Endothelial cell of umbilical vein (primary cell): ENCODE measurements around the gene ABCC1. TPM values are rescaled to one million over a fixed set of nuclear protein-coding genes. Genes with fewer than 3 reads are reported as not detected.

ENCODE experiments used
- BruUV-seq: library from RNA; stranded (reverse); fragments of 400-500 nt; replicated peaks from 2 replicates; lab custom pipeline; 2021; lab: Mats Ljungman, UMichigan
- CTCF ChIA-PET: fragments of 300-600, 350-600 bp; sonication (Branson Sonifier 250); formaldehyde crosslinking; loops from one replicate; lab custom pipeline; 2021; ENCODE audit warnings: antibody characterized with exemption, inconsistent platforms; lab: Charles Lee
- POLR2A ChIA-PET: fragments of 300-600, 350-600 bp; sonication (Branson Sonifier 250); formaldehyde crosslinking; loops from one replicate; lab custom pipeline; 2021; ENCODE audit warnings: antibody characterized with exemption, inconsistent platforms; lab: Charles Lee
- DNase-seq: peaks from one replicate; pipeline ENCODE4 v3.0.0-alpha.2; 2011; ENCODE audit warnings: low read depth, low spot score
- FAIRE-seq: peaks from 2 replicates; lab custom pipeline; 2011; peaks lifted over from hg19 to GRCh38; lab: Jason Lieb, UNC
- H2AFZ ChIP-seq: 2 replicates; pipeline ENCODE4 v1.6.0; 2012; ENCODE audit warnings: low read depth, low read length, control low read depth, inconsistent platforms
- H3K27ac ChIP-seq: 2 replicates; pipeline ENCODE4 v1.5.1; 2011; ENCODE audit warnings: low read depth, mild to moderate bottlenecking, control low read depth, low read length, moderate library complexity; ENCODE audit not compliant: insufficient read depth
- H3K27me3 ChIP-seq, 2 experiments: 2 replicates each; pipeline versions ENCODE4 v1.6.0 to v1.6.1; 2011; ENCODE audit warnings: low read length in 2 of 2, mixed read lengths in 1 of 2; ENCODE audit not compliant: control insufficient read depth in 2 of 2, insufficient read depth in 2 of 2
- H3K36me3 ChIP-seq, 2 experiments: 2 replicates in 1 of 2; 3 replicates in 1 of 2; pipeline ENCODE4 v1.5.1; 2011; ENCODE audit warnings: low read length in 2 of 2, mild to moderate bottlenecking in 1 of 2, moderate library complexity in 1 of 2; ENCODE audit not compliant: control insufficient read depth in 2 of 2, insufficient read depth in 2 of 2; ENCODE audit errors: extremely low read depth in 1 of 2
- H3K4me1 ChIP-seq: 3 replicates; pipeline ENCODE4 v1.5.1; 2011; ENCODE audit warnings: mild to moderate bottlenecking, low read length; ENCODE audit not compliant: control insufficient read depth, insufficient read depth; ENCODE audit errors: extremely low read depth
- H3K4me2 ChIP-seq: 2 replicates; pipeline ENCODE4 v1.6.1; 2011; ENCODE audit warnings: low read length, control low read depth, mixed read lengths; ENCODE audit not compliant: insufficient read depth
- H3K4me3 ChIP-seq, 3 experiments: fragments of 200-600 bp in 1 of 3; sonication (generic), shearing (Covaris generic) in 1 of 3; replicated peaks in 1 of 3; 2 replicates each; pipeline ENCODE4 v1.5.1; 2011 to 2016; ENCODE audit warnings: control low read depth in 3 of 3, low read length in 3 of 3, mild to moderate bottlenecking in 2 of 3, inconsistent platforms in 1 of 3, low read depth in 1 of 3, moderate library complexity in 1 of 3; ENCODE audit not compliant: insufficient read depth in 1 of 3
- H3K79me2 ChIP-seq: 2 replicates; pipeline ENCODE4 v1.6.0; 2012; ENCODE audit warnings: low read length, inconsistent platforms; ENCODE audit not compliant: control insufficient read depth, insufficient read depth
- H3K9ac ChIP-seq: replicated peaks from 2 replicates; pipeline ENCODE3; 2011; ENCODE audit warnings: low read length, control low read depth; ENCODE audit not compliant: insufficient read depth; ENCODE audit errors: extremely low read depth
- H3K9me1 ChIP-seq: replicated peaks from 3 replicates; pipeline ENCODE4 v1.6.0; 2011; ENCODE audit warnings: mild to moderate bottlenecking, low read length; ENCODE audit not compliant: control insufficient read depth, insufficient read depth; ENCODE audit errors: extremely low read depth
- H3K9me3 ChIP-seq: replicated peaks from 2 replicates; pipeline ENCODE4 v1.5.1; 2012; ENCODE audit warnings: low read length, inconsistent platforms; ENCODE audit not compliant: control insufficient read depth, insufficient read depth
- H4K20me1 ChIP-seq: replicated peaks from 2 replicates; pipeline ENCODE3; 2011; ENCODE audit warnings: mild to moderate bottlenecking, low read length; ENCODE audit not compliant: control insufficient read depth, insufficient read depth; ENCODE audit errors: extremely low read depth
- FOS ChIP-seq: IDR thresholded peaks from 2 replicates; pipeline ENCODE4 v1.6.1; 2011; ENCODE audit warnings: mild to moderate bottlenecking, low read length, moderate library complexity, borderline replicate concordance; ENCODE audit not compliant: insufficient read depth
- GATA2 ChIP-seq: IDR thresholded peaks from 2 replicates; pipeline ENCODE4 v1.7.0; 2011; ENCODE audit warnings: low read depth, mild to moderate bottlenecking, moderate library complexity, mixed read lengths, low read length; ENCODE audit not compliant: insufficient read length, insufficient read depth
- JUN ChIP-seq: IDR thresholded peaks from 2 replicates; pipeline ENCODE4 v1.6.1; 2011; ENCODE audit warnings: borderline replicate concordance, low read depth; ENCODE audit not compliant: insufficient read length, insufficient read depth
- MYC ChIP-seq: IDR thresholded peaks from one replicate; pipeline ENCODE4 v1.6.1; 2011; ENCODE audit warnings: mild to moderate bottlenecking, low read depth, low read length
- POLR2A ChIP-seq: IDR thresholded peaks from 2 replicates; pipeline ENCODE4 v1.6.1; 2012; ENCODE audit warnings: low read depth, mild to moderate bottlenecking, control low read depth, low read length
- POLR2AphosphoS5 ChIP-seq: IDR thresholded peaks from 2 replicates; pipeline ENCODE4 v1.6.1; 2012; ENCODE audit warnings: low read depth, mild to moderate bottlenecking, control low read depth, low read length, moderate library complexity; ENCODE audit not compliant: insufficient read depth
- dilution Hi-C: fragments of 300-500 bp; cut with MboI; formaldehyde crosslinking; loops from one replicate; pipeline ENCODE4 v1.15.0; 2019; ENCODE audit warnings: low sequenced_read_pairs; ENCODE audit not compliant: extremely low pct_ligation_motif_present
- intact Hi-C: fragments of 100-400 bp; cut with micrococcal nuclease; formaldehyde crosslinking; loops from one replicate; pipeline ENCODE4 v1.10.0; 2022
- polyA plus RNA-seq, 4 experiments: library from polyadenylated mRNA; depleted of rRNA in 3 of 4; stranded (reverse) in 3 of 4; unstranded in 1 of 4; fragments of >200 nt; gene quantifications; 2 replicates each; pipeline versions ENCODE4 v1.2.1 to v1.2.3, GENCODE V29; 2011 to 2012; ENCODE audit warnings: missing spikeins in 1 of 4
- total RNA-seq: library from RNA; stranded (reverse); gene quantifications from 2 replicates; pipeline ENCODE4 v1.2.3, GENCODE V29; 2021
- TF ChIP-seq, protein P1 (sequence below): IDR thresholded peaks from 2 replicates; pipeline ENCODE4 v1.6.1; 2011; ENCODE audit not compliant: insufficient read depth, insufficient read length

Gene ABCC1
- total and polyA plus RNA-seq, 2 donors (not counting 3 experiments of a cell fraction or from before 2014, with no cell fraction given) = 46.1 to 89.2 TPM

DNA sequence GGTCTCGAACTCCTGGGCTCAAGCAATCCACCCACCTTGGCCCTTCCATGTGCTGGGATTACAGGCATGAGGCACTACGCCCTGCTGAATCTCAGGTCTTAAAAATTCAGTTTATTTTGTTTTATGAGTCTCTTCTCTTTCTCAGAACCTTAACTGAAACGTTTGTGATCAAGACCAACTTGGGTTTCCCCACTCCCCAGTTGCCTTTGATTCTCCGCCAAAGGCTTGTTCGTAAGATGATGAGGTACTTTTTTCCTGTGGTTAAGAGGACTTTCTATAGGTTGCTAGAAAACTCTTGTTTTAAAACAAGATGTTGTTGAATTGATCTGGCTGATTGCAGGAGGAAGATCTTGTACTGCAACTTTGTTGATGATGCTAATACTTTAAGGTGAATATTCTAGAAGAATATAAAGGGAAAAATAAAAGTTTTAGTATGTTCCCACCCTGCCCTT is 11.7 kb downstream of the ABCC1 start:
- Histone ChIP-seq H2AFZ (no peak overlapping the region), H3K4me3 (no peak overlapping the region), H3K27ac (peak overlapping the region; percentile 43), H3K9ac (peak overlapping the region; percentile 5), H3K79me2 (peaks cover 98% of the 10 kb centered on the region), H3K4me2 (peak overlapping the region; percentile 38), H3K27me3 (no peaks in the 10 kb centered on the region), H3K9me1 (no peaks in the 10 kb centered on the region), H3K9me3 (no peaks in the 10 kb centered on the region), H4K20me1 (peaks cover 2% of the 10 kb centered on the region), H3K4me1 (peaks cover 49% of the 10 kb centered on the region), H3K36me3 (no peaks in the 10 kb centered on the region)
- dilution Hi-C loops = no loop called here
- intact Hi-C loops = loop anchor here (2.0 kb wide), 1 partner anchor 38 kb away; no protein-coding TSS in a partner anchor
- BruUV-seq = no TSS peak
- CTCF ChIA-PET = interaction anchor here (0.7 to 1.6 kb wide), 5 partner anchors 9 to 86 kb away, joined by 3 to 12 read pairs (median 3); no protein-coding TSS in a partner anchor
- TF ChIP-seq MYC (no peak), JUN (no peak)
- TF ChIP-seq, protein P1, sequence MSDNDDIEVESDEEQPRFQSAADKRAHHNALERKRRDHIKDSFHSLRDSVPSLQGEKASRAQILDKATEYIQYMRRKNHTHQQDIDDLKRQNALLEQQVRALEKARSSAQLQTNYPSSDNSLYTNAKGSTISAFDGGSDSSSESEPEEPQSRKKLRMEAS = no peak
- peak; percentile 8 for FAIRE-seq
- POLR2A ChIA-PET = interaction anchor here (0.9 kb wide), 1 partner anchor 62 kb away, joined by 13 read pairs; no protein-coding TSS in a partner anchor
- DNase-seq = peak; percentile 77

DNA sequence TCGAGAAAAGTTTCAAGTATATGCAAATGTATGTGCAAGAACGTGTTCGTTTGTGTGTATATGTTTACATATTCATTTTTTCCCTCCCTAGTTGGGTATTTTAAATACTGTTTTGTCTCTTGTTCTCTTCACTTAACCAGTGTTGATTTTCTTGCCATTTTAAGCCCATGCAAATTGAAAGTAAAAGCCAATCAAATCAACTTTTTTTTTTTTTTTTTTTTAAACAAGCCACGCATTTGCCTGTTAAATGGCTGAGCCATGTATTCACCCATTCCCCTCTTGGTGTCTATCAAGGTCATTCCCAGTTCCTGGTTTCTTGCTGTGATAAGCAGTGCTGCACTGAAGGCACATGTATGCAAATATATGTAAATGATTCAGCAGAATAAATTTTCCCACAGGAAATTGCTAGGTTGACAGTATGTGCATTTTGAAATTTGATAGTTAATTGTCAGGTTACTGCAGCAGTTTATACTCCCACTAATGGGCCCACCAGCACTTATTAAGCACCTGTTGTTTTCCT is 12.2 kb downstream of the ABCC1 start:
- intact Hi-C loops = loop anchor here (2.0 kb wide), 1 partner anchor 37 kb away; no protein-coding TSS in a partner anchor
- peaks cover 2% of the 10 kb centered on the region for H4K20me1 ChIP-seq
- no peak overlapping the region for H3K4me3 ChIP-seq
- no peak for FAIRE-seq
- TF ChIP-seq FOS (no peak), GATA2 (no peak), POLR2A (no peak), MYC (no peak), POLR2AphosphoS5 (no peak)
- TF ChIP-seq, protein P1 = no peak
- no peaks in the 10 kb centered on the region for H3K36me3 ChIP-seq
- H2AFZ ChIP-seq = no peak overlapping the region
- peak overlapping the region; percentile 43 for H3K27ac ChIP-seq
- peak overlapping the region; percentile 38 for H3K4me2 ChIP-seq
- H3K9ac ChIP-seq = no peak overlapping the region
- H3K79me2 ChIP-seq = peaks cover 98% of the 10 kb centered on the region
- CTCF ChIA-PET = no interaction called here
- no peaks in the 10 kb centered on the region for H3K9me1 ChIP-seq
- no peaks in the 10 kb centered on the region for H3K27me3 ChIP-seq
- POLR2A ChIA-PET = no interaction called here
- no peaks in the 10 kb centered on the region for H3K9me3 ChIP-seq
- BruUV-seq = no TSS peak
- DNase-seq = no peak
- peaks cover 52% of the 10 kb centered on the region for H3K4me1 ChIP-seq
- dilution Hi-C loops = no loop called here
